H9 (cell line): ENCODE measurements around the gene PTGER2. TPM values are rescaled to one million over a fixed set of nuclear protein-coding genes. Genes with fewer than 3 reads are reported as not detected.

Source experiments
- DNase-seq: peaks from one replicate; pipeline ENCODE4 v3.0.0-alpha.2; 2017
- H2AFZ ChIP-seq: one replicate; pipeline ENCODE4 v1.6.1; 2013; ENCODE audit warnings: mild to moderate bottlenecking, low read length, control low read depth, moderate library complexity
- H2AK5ac ChIP-seq: 2 replicates; pipeline ENCODE4 v1.6.1; 2013; ENCODE audit warnings: low read length, control low read depth, mixed read lengths; ENCODE audit not compliant: insufficient read length
- H2BK120ac ChIP-seq: one replicate; pipeline ENCODE4 v1.6.1; 2013; ENCODE audit warnings: low read depth, mild to moderate bottlenecking, low read length, control low read depth, inconsistent platforms; ENCODE audit not compliant: poor library complexity, severe bottlenecking
- H2BK12ac ChIP-seq: 2 replicates; pipeline ENCODE4 v1.6.1; 2013; ENCODE audit warnings: low read length, control low read depth, mixed read lengths, low read depth; ENCODE audit not compliant: insufficient read length
- H2BK15ac ChIP-seq: 2 replicates; pipeline ENCODE4 v1.6.1; 2013; ENCODE audit warnings: low read depth, low read length, control low read depth
- H2BK20ac ChIP-seq: one replicate; pipeline ENCODE4 v1.6.1; 2013; ENCODE audit warnings: low read depth, mild to moderate bottlenecking, low read length, control low read depth, inconsistent platforms; ENCODE audit not compliant: poor library complexity, severe bottlenecking
- H2BK5ac ChIP-seq: 2 replicates; pipeline ENCODE4 v1.6.1; 2013; ENCODE audit warnings: low read length, control low read depth, mixed read lengths; ENCODE audit not compliant: insufficient read length
- H3K14ac ChIP-seq: 2 replicates; pipeline ENCODE4 v1.6.1; 2013; ENCODE audit warnings: low read length, control low read depth; ENCODE audit not compliant: insufficient read depth
- H3K18ac ChIP-seq: 2 replicates; pipeline ENCODE4 v1.6.1; 2013; ENCODE audit warnings: low read depth, mild to moderate bottlenecking, mixed read lengths, low read length, control low read depth; ENCODE audit not compliant: insufficient read length
- H3K23ac ChIP-seq: 2 replicates; pipeline ENCODE4 v1.6.1; 2013; ENCODE audit warnings: low read length, control low read depth, mixed read lengths, low read depth; ENCODE audit not compliant: insufficient read length
- H3K23me2 ChIP-seq: 2 replicates; pipeline ENCODE4 v1.6.1; 2013; ENCODE audit warnings: low read depth, mild to moderate bottlenecking, mixed read lengths, low read length, control low read depth; ENCODE audit not compliant: insufficient read length, poor library complexity, severe bottlenecking
- H3K27ac ChIP-seq: 2 replicates; pipeline ENCODE4 v1.5.1; 2013; ENCODE audit warnings: low read length, control low read depth, mixed read lengths, low read depth; ENCODE audit not compliant: insufficient read length
- H3K27me3 ChIP-seq: 2 replicates; pipeline ENCODE4 v1.6.1; 2013; ENCODE audit warnings: low read length, control low read depth, inconsistent platforms; ENCODE audit not compliant: insufficient read depth
- H3K4ac ChIP-seq: 2 replicates; pipeline ENCODE4 v1.6.1; 2013; ENCODE audit warnings: low read depth, mild to moderate bottlenecking, control low read depth, inconsistent platforms, low read length, moderate library complexity
- H3K4me1 ChIP-seq: 2 replicates; pipeline ENCODE4 v1.6.1; 2013; ENCODE audit warnings: low read length, control low read depth, inconsistent platforms; ENCODE audit not compliant: insufficient read depth
- H3K4me2 ChIP-seq: 2 replicates; pipeline ENCODE4 v1.6.1; 2013; ENCODE audit warnings: low read length, control low read depth, mixed read lengths; ENCODE audit not compliant: insufficient read length, insufficient read depth
- H3K56ac ChIP-seq: 2 replicates; pipeline ENCODE4 v1.6.1; 2013; ENCODE audit warnings: low read depth, mild to moderate bottlenecking, mixed read lengths, low read length, control low read depth; ENCODE audit not compliant: insufficient read length
- H3K79me1 ChIP-seq: 2 replicates; pipeline ENCODE4 v1.6.1; 2013; ENCODE audit warnings: low read depth, mild to moderate bottlenecking, moderate library complexity, low read length, control low read depth, inconsistent platforms; ENCODE audit not compliant: insufficient read depth, poor library complexity, severe bottlenecking
- H3K79me2 ChIP-seq: 2 replicates; pipeline ENCODE4 v1.6.1; 2013; ENCODE audit warnings: low read length, control low read depth, inconsistent platforms; ENCODE audit not compliant: insufficient read depth
- H3K9ac ChIP-seq: 2 replicates; pipeline ENCODE4 v1.6.1; 2013; ENCODE audit warnings: low read length, control low read depth, mixed read lengths; ENCODE audit not compliant: insufficient read length; ENCODE audit errors: extremely low read depth
- H3K9me3 ChIP-seq: one replicate; pipeline ENCODE4 v1.6.1; 2013; ENCODE audit warnings: low read depth, low read length, inconsistent platforms; ENCODE audit not compliant: control insufficient read depth
- H3T11ph ChIP-seq: one replicate; pipeline ENCODE4 v1.6.1; 2013; ENCODE audit warnings: mild to moderate bottlenecking, low read length, control low read depth, inconsistent platforms
- H4K20me1 ChIP-seq: one replicate; pipeline ENCODE4 v1.6.1; 2013; ENCODE audit not compliant: control insufficient read depth, insufficient read length, insufficient read depth
- H4K5ac ChIP-seq: 2 replicates; pipeline ENCODE4 v1.6.1; 2013; ENCODE audit warnings: low read depth, mild to moderate bottlenecking, mixed read lengths, low read length, control low read depth; ENCODE audit not compliant: insufficient read length
- H4K8ac ChIP-seq: replicated peaks from 2 replicates; pipeline ENCODE4 v1.6.1; 2013; ENCODE audit warnings: low read length, control low read depth, mixed read lengths, low read depth; ENCODE audit not compliant: insufficient read length
- H4K91ac ChIP-seq: 2 replicates; pipeline ENCODE4 v1.6.1; 2013; ENCODE audit warnings: low read depth, mild to moderate bottlenecking, moderate library complexity, mixed read lengths, low read length, control low read depth; ENCODE audit not compliant: insufficient read length
- H3K27ac Mint-ChIP-seq, 3 experiments: 2 replicates in 2 of 3; 3 replicates in 1 of 3; pipeline ENCODE4 v1.8.0; 2020 to 2021; ENCODE audit warnings: mixed read lengths in 3 of 3, mild to moderate bottlenecking in 1 of 3, moderate library complexity in 1 of 3
- H3K27me3 Mint-ChIP-seq: 2 replicates; pipeline ENCODE4 v1.8.0; 2021; ENCODE audit warnings: low read depth, mild to moderate bottlenecking, moderate library complexity, mixed read lengths
- H3K36me3 Mint-ChIP-seq, 3 experiments: 2 replicates in 2 of 3; 3 replicates in 1 of 3; pipeline ENCODE4 v1.8.0; 2020 to 2021; ENCODE audit warnings: low read depth in 3 of 3, mixed read lengths in 3 of 3; ENCODE audit not compliant: insufficient read depth in 1 of 3
- H3K4me1 Mint-ChIP-seq, 2 experiments: 2 replicates each; pipeline ENCODE4 v1.8.0; 2020; ENCODE audit warnings: mixed read lengths in 2 of 2
- H3K4me3 Mint-ChIP-seq, 2 experiments: 2 replicates in 1 of 2; 3 replicates in 1 of 2; pipeline ENCODE4 v1.8.0; 2020 to 2021; ENCODE audit warnings: mild to moderate bottlenecking in 2 of 2, mixed read lengths in 2 of 2, moderate library complexity in 1 of 2
- H3K9me3 Mint-ChIP-seq, 2 experiments: 2 replicates in 1 of 2; 3 replicates in 1 of 2; pipeline ENCODE4 v1.8.0; 2020; ENCODE audit warnings: mild to moderate bottlenecking in 2 of 2, mixed read lengths in 2 of 2, moderate library complexity in 1 of 2
- WGBS: extraction: QIAGEN DNeasy Blood & Tissue Kit; methylation state at CpG from one replicate; pipeline ENCODE4 v1.1.7; 2013; ENCODE audit warnings: missing lambda C conversion rate, low lambda C conversion rate, mixed read lengths; ENCODE audit not compliant: insufficient read length; ENCODE audit errors: extremely low coverage; 5-methylcytosine and 5-hydroxymethylcytosine counted together
- total RNA-seq: library from RNA; stranded (reverse); gene quantifications from 2 replicates; pipeline ENCODE4 v1.2.1, GENCODE V29; 2021
- TF ChIP-seq, protein P1 (sequence below): fragments of 200-600 bp; sonication (generic); conservative IDR thresholded peaks from 3 replicates; pipeline ENCODE4 v1.8.0; 2021; ENCODE audit warnings: antibody characterized with exemption, mild to moderate bottlenecking

PTGER2 gene
- total RNA-seq, 1 experiment from 2014 or later = 1.0 TPM

GRCh38 chr14:52325126-52325525, 11.0 kb downstream of the PTGER2 start:
- Histone ChIP-seq H2BK15ac (no peak overlapping the region), H3K56ac (no peak overlapping the region), H4K91ac (no peak overlapping the region), H2AK5ac (no peak overlapping the region), H3T11ph (no peak overlapping the region), H4K8ac (no peak overlapping the region), H3K4me2 (no peak overlapping the region), H3K4ac (no peak overlapping the region), H3K27ac (no peak overlapping the region), H2BK120ac (no peak overlapping the region), H2BK5ac (no peak overlapping the region), H3K79me2 (no peaks in the 10 kb centered on the region), H3K4me1 (no peaks in the 10 kb centered on the region), H3K14ac (no peak overlapping the region), H3K18ac (no peak overlapping the region), H3K27me3 (no peaks in the 10 kb centered on the region), H4K20me1 (no peaks in the 10 kb centered on the region), H3K23ac (no peak overlapping the region), H3K23me2 (no peaks in the 10 kb centered on the region), H2BK20ac (no peak overlapping the region), H4K5ac (no peak overlapping the region), H3K79me1 (no peaks in the 10 kb centered on the region), H2AFZ (no peak overlapping the region), H2BK12ac (no peak overlapping the region), H3K9me3 (no peaks in the 10 kb centered on the region), H3K9ac (no peak overlapping the region)
- no peak overlapping the region for H3K27ac Mint-ChIP-seq
- peaks cover 8% of the 10 kb centered on the region; the same call in 1 of the 2 replicates for H3K27me3 Mint-ChIP-seq
- peaks cover 12 to 22% (median 16%) of the 10 kb centered on the region in 3 experiments for H3K36me3 Mint-ChIP-seq
- no peak overlapping the region for H3K4me3 Mint-ChIP-seq
- no peak for DNase-seq
- 0 out of 4 replicates have a peak, but pooled peaks cover 0 to 3% of the 10 kb centered on the region in 2 experiments for H3K4me1 Mint-ChIP-seq
- TF ChIP-seq, protein P1, sequence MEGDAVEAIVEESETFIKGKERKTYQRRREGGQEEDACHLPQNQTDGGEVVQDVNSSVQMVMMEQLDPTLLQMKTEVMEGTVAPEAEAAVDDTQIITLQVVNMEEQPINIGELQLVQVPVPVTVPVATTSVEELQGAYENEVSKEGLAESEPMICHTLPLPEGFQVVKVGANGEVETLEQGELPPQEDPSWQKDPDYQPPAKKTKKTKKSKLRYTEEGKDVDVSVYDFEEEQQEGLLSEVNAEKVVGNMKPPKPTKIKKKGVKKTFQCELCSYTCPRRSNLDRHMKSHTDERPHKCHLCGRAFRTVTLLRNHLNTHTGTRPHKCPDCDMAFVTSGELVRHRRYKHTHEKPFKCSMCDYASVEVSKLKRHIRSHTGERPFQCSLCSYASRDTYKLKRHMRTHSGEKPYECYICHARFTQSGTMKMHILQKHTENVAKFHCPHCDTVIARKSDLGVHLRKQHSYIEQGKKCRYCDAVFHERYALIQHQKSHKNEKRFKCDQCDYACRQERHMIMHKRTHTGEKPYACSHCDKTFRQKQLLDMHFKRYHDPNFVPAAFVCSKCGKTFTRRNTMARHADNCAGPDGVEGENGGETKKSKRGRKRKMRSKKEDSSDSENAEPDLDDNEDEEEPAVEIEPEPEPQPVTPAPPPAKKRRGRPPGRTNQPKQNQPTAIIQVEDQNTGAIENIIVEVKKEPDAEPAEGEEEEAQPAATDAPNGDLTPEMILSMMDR = no peak
- peaks cover 26 to 33% of the 10 kb centered on the region in 2 experiments for H3K9me3 Mint-ChIP-seq
- WGBS = no CpG with 5 or more reads among the region's 3 CpGs
